GM19324 (cell line): ENCODE measurements around the gene PDE4C.
"Not testable (repeated sequence)": the region's sequence is repeated elsewhere in the genome, so short reads cannot be mapped to it uniquely, and the experiment has no call there.

Experiments
- ATAC-seq: cut with Tn5 transposase; IDR thresholded peaks from one replicate; pipeline ENCODE4 v1.9.1; 2021; ENCODE audit warnings: mild to moderate bottlenecking, moderate library complexity; ENCODE audit not compliant: unreplicated experiment, low FRiP score

Gene PDE4C

GRCh38 chr19:18224525-18225354 is 1.5 kb downstream of the PDE4C start:
- ATAC-seq, result peak; percentile 92

- ATAC-seq, result no peak
These were observed 2.2 kb downstream of the PDE4C start for GRCh38 chr19:18223860-18224524.

- no peak for ATAC-seq
These were observed 4.2 kb downstream of the PDE4C start for GRCh38 chr19:18221815-18222725.

GRCh38 chr19:18220632-18221275 is 5.5 kb downstream of the PDE4C start:
- no peak for ATAC-seq

- no peak for ATAC-seq
These were observed 6.2 kb downstream of the PDE4C start for GRCh38 chr19:18219911-18220631.

- ATAC-seq, result no peak
These were observed 7.6 kb downstream of the PDE4C start for GRCh38 chr19:18218600-18218999.

- ATAC-seq, result no peak
These were observed 8.1 kb downstream of the PDE4C start for GRCh38 chr19:18218159-18218558.

GRCh38 chr19:18216789-18217188 is 9.4 kb downstream of the PDE4C start:
- no peak for ATAC-seq

GRCh38 chr19:18214779-18215433 is 11.3 kb downstream of the PDE4C start:
- ATAC-seq, result no peak

- no peak for ATAC-seq
These were observed 14.6 kb downstream of the PDE4C start for GRCh38 chr19:18211683-18212082.

GRCh38 chr19:18209912-18210311 is 16.3 kb downstream of the PDE4C start:
- not testable (repeated sequence) for ATAC-seq

GRCh38 chr19:18208098-18208951 is 17.9 kb downstream of the PDE4C start:
- ATAC-seq, result no peak

GRCh38 chr19:18206018-18206417 is 20.2 kb downstream of the PDE4C start:
- no peak for ATAC-seq

- no peak for ATAC-seq
These were observed 20.9 kb downstream of the PDE4C start for GRCh38 chr19:18205200-18205892.

- peak; percentile 19 for ATAC-seq
These were observed 21.6 kb downstream of the PDE4C start for GRCh38 chr19:18204394-18205199.

- ATAC-seq, result peak; percentile 92
These were observed 22.3 kb downstream of the PDE4C start, which contains the start of gene RAB3A for GRCh38 chr19:18203863-18204393. Gene RAB3A, minus strand, starts transcription at chr19:18204042. Its CDS starts 1,302 bp downstream, at chr19:18202740.
